ENCODE measurements around the gene MEIOB. TPM values are rescaled to one million over a fixed set of nuclear protein-coding genes. Genes with fewer than 3 reads are reported as not detected.

The MEIOB gene
- polyA plus RNA-seq, 1 donor (not counting 4 experiments of a cell fraction or from before 2014, with no cell fraction given), result not detected

GRCh38 chr16:1917665-1918350, 45.8 kb upstream of the MEIOB start:
- H3K4me2 ChIP-seq (ENCODE audit: control insufficient read depth, extremely low read depth, insufficient read depth, low read depth, low read length), result no peak overlapping the region
- H3K9me1 ChIP-seq (ENCODE audit: control insufficient read depth, extremely low read depth, insufficient read depth, low read length), result no peaks in the 10 kb centered on the region
- H3K9me3 ChIP-seq (ENCODE audit: control insufficient read depth, low read depth, low read length), result no peaks in the 10 kb centered on the region
- H2AFZ ChIP-seq (ENCODE audit: control insufficient read depth, low read length), result no peak overlapping the region
- peaks cover 10% of the 10 kb centered on the region for H3K4me1 ChIP-seq (ENCODE audit: control insufficient read depth, extremely low read depth, insufficient read depth, low read length)
- TF ChIP-seq CTCF (optimal IDR thresholded peaks at IDR 0.05 in 1 of 3, IDR thresholded peaks at IDR 0.05 in 1 of 3, conservative IDR thresholded peaks at IDR 0.05 in 1 of 3; ENCODE audit: extremely low read depth in 1 of 3, insufficient read depth in 2 of 3, low read length in 3 of 3), result no peak
- peak; percentile 94 for TF ChIP-seq EZH2 (IDR thresholded peaks at IDR 0.05; ENCODE audit: low read length)
- H3K9ac ChIP-seq (ENCODE audit: control insufficient read depth, extremely low read depth, insufficient read depth, low read length), result no peak overlapping the region
- dilution Hi-C loops (cut with MboI; ENCODE audit: extremely low pct_ligation_motif_present, low sequenced_read_pairs), result no loop called here
- H3K36me3 ChIP-seq (ENCODE audit: control insufficient read depth in 2 of 2, extremely low read depth in 1 of 2, insufficient read depth in 2 of 2, low read length in 2 of 2), result no peaks in the 10 kb centered on the region
- DNase-seq (ENCODE audit: low read depth, low spot score), result no peak
- H3K27ac ChIP-seq (ENCODE audit: control insufficient read depth, insufficient read depth, low read length), result no peak overlapping the region
- H3K4me3 ChIP-seq (ENCODE audit: control insufficient read depth in 2 of 3, extremely low read depth in 1 of 3, insufficient read depth in 2 of 3, low read depth in 1 of 3, low read length in 3 of 3), result no peak overlapping the region
- H3K27me3 ChIP-seq (ENCODE audit: control insufficient read depth, extremely low read depth, insufficient read depth, low read length), result peaks cover 72% of the 10 kb centered on the region
- no peaks in the 10 kb centered on the region for H4K20me1 ChIP-seq (ENCODE audit: control insufficient read depth, extremely low read depth, insufficient read depth, low read length)
- H3K79me2 ChIP-seq (ENCODE audit: control insufficient read depth, insufficient read depth, low read length), result no peaks in the 10 kb centered on the region
- no peak for FAIRE-seq

- FAIRE-seq (no peak), DNase-seq (ENCODE audit: low read depth, low spot score) (no peak)
- no peak overlapping the region for H3K4me3 ChIP-seq (ENCODE audit: control insufficient read depth in 2 of 3, extremely low read depth in 1 of 3, insufficient read depth in 2 of 3, low read depth in 1 of 3, low read length in 3 of 3)
- no peak overlapping the region for H2AFZ ChIP-seq (ENCODE audit: control insufficient read depth, low read length)
- H3K27ac ChIP-seq (ENCODE audit: control insufficient read depth, insufficient read depth, low read length), result no peak overlapping the region
- H3K4me1 ChIP-seq (ENCODE audit: control insufficient read depth, extremely low read depth, insufficient read depth, low read length), result peaks cover 10% of the 10 kb centered on the region
- no peaks in the 10 kb centered on the region for H3K9me3 ChIP-seq (ENCODE audit: control insufficient read depth, low read depth, low read length)
- no peaks in the 10 kb centered on the region for H3K36me3 ChIP-seq (ENCODE audit: control insufficient read depth in 2 of 2, extremely low read depth in 1 of 2, insufficient read depth in 2 of 2, low read length in 2 of 2)
- dilution Hi-C loops (cut with MboI; ENCODE audit: extremely low pct_ligation_motif_present, low sequenced_read_pairs), result no loop called here
- H4K20me1 ChIP-seq (ENCODE audit: control insufficient read depth, extremely low read depth, insufficient read depth, low read length), result no peaks in the 10 kb centered on the region
- H3K27me3 ChIP-seq (ENCODE audit: control insufficient read depth, extremely low read depth, insufficient read depth, low read length), result peaks cover 69% of the 10 kb centered on the region
- TF ChIP-seq CTCF (optimal IDR thresholded peaks at IDR 0.05 in 1 of 3, IDR thresholded peaks at IDR 0.05 in 1 of 3, conservative IDR thresholded peaks at IDR 0.05 in 1 of 3; ENCODE audit: extremely low read depth in 1 of 3, insufficient read depth in 2 of 3, low read length in 3 of 3) (no peak), EZH2 (IDR thresholded peaks at IDR 0.05; ENCODE audit: low read length) (no peak)
- no peak overlapping the region for H3K4me2 ChIP-seq (ENCODE audit: control insufficient read depth, extremely low read depth, insufficient read depth, low read depth, low read length)
- H3K9ac ChIP-seq (ENCODE audit: control insufficient read depth, extremely low read depth, insufficient read depth, low read length), result no peak overlapping the region
- H3K79me2 ChIP-seq (ENCODE audit: control insufficient read depth, insufficient read depth, low read length), result no peaks in the 10 kb centered on the region
- no peaks in the 10 kb centered on the region for H3K9me1 ChIP-seq (ENCODE audit: control insufficient read depth, extremely low read depth, insufficient read depth, low read length)
Measured at GRCh38 chr16:1917056-1917664, 45.2 kb upstream of the MEIOB start.

Measured in keratinocyte (primary cell).